ENCODE measurements around the gene NFKBIB. TPM values are rescaled to one million over a fixed set of nuclear protein-coding genes. Genes with fewer than 3 reads are reported as not detected.

The NFKBIB gene
- total RNA-seq, 1 experiment from 2014 or later: 33.8 TPM

- Histone ChIP-seq H2BK15ac (ENCODE audit: low read depth, low read length) (no peak within 1 kb of the TSS), H3K27me3 (ENCODE audit: insufficient read depth, low read length) (no peaks in the 10 kb centered on the region), H3K9me3 (ENCODE audit: control insufficient read depth, low read depth, low read length) (peaks cover 20% of the 10 kb centered on the region), H3K23me2 (ENCODE audit: insufficient read length, low read depth, low read length, poor library complexity, severe bottlenecking) (peaks cover 10% of the 10 kb centered on the region), H3K4ac (ENCODE audit: low read depth, low read length) (no peak within 1 kb of the TSS), H3T11ph (ENCODE audit: low read length) (no peak within 1 kb of the TSS), H3K14ac (ENCODE audit: insufficient read depth, low read length) (peak within 1 kb of the TSS; percentile 99), H4K91ac (ENCODE audit: insufficient read length, low read depth, low read length) (no peak within 1 kb of the TSS), H3K56ac (ENCODE audit: insufficient read length, low read depth, low read length) (no peak within 1 kb of the TSS), H3K79me1 (ENCODE audit: insufficient read depth, low read depth, low read length, poor library complexity, severe bottlenecking) (peaks cover 2% of the 10 kb centered on the region), H2AFZ (ENCODE audit: low read length) (no peak within 1 kb of the TSS), H2BK12ac (ENCODE audit: insufficient read length, low read depth, low read length) (no peak within 1 kb of the TSS), H4K5ac (ENCODE audit: insufficient read length, low read depth, low read length) (peak within 1 kb of the TSS; percentile 86), H2BK5ac (ENCODE audit: insufficient read length, low read length) (peak within 1 kb of the TSS; percentile 41), H3K79me2 (ENCODE audit: insufficient read depth, low read length) (peaks cover 11% of the 10 kb centered on the region; the same call in 1 of the 2 replicates), H2BK120ac (ENCODE audit: low read depth, low read length, poor library complexity, severe bottlenecking) (peak within 1 kb of the TSS; percentile 91), H3K18ac (ENCODE audit: insufficient read length, low read depth, low read length) (peak within 1 kb of the TSS; percentile 99), H2AK5ac (ENCODE audit: insufficient read length, low read length) (no peak within 1 kb of the TSS), H3K9ac (ENCODE audit: extremely low read depth, insufficient read length, low read length) (peak within 1 kb of the TSS; percentile 96), H3K4me1 (ENCODE audit: insufficient read depth, low read length) (no peaks in the 10 kb centered on the region), H4K8ac (replicated peaks; ENCODE audit: insufficient read length, low read depth, low read length) (peak within 1 kb of the TSS; percentile 12), H3K4me2 (ENCODE audit: insufficient read depth, insufficient read length, low read length) (peak within 1 kb of the TSS; percentile 100), H3K23ac (ENCODE audit: insufficient read length, low read depth, low read length) (no peak within 1 kb of the TSS), H3K27ac (ENCODE audit: insufficient read length, low read depth, low read length) (peak within 1 kb of the TSS; percentile 42), H2BK20ac (ENCODE audit: low read depth, low read length, poor library complexity, severe bottlenecking) (no peak within 1 kb of the TSS), H4K20me1 (ENCODE audit: control insufficient read depth, insufficient read depth, insufficient read length) (no peaks in the 10 kb centered on the region)
- H3K4me3 Mint-ChIP-seq: peak within 1 kb of the TSS; percentile 98 to 99
- WGBS (ENCODE audit: extremely low coverage, insufficient read length, low lambda C conversion rate): no CpG with 5 or more reads among the region's 40 CpGs
- H3K27me3 Mint-ChIP-seq (ENCODE audit: low read depth): peaks cover 4% of the 10 kb centered on the region
- no peak for TF ChIP-seq CTCF (conservative IDR thresholded peaks at IDR 0.05)
- H3K27ac Mint-ChIP-seq: peak within 1 kb of the TSS; percentile 99
- peaks cover 27 to 28% of the 10 kb centered on the region in 2 experiments for H3K9me3 Mint-ChIP-seq
- peaks cover 8 to 14% of the 10 kb centered on the region in 2 experiments for H3K4me1 Mint-ChIP-seq
- peaks cover 52 to 61% (median 57%) of the 10 kb centered on the region in 3 experiments for H3K36me3 Mint-ChIP-seq (ENCODE audit: insufficient read depth in 1 of 3, low read depth in 3 of 3)
- DNase-seq: peak; percentile 99
Measured at GRCh38 chr19:38930776-38931520, 31.2 kb downstream of the NFKBIB start, which contains the start of gene MRPS12. TSS of gene MRPS12 (plus strand) at chr19:38930944. CDS start at chr19:38931295, 351 bp downstream.
